Measurements from ENCODE around the gene TXK. TPM values are rescaled to one million over a fixed set of nuclear protein-coding genes. Genes with fewer than 3 reads are reported as not detected.

The TXK gene
- total RNA-seq, 1 experiment from 2014 or later = 1.7 TPM

GRCh38 chr4:48120132-48120531 lies 13.9 kb downstream of the TXK start:
- Histone ChIP-seq H3K79me2 (ENCODE audit: insufficient read depth, low read length) (no peaks in the 10 kb centered on the region), H3K9me2 (ENCODE audit: insufficient read depth) (no peaks in the 10 kb centered on the region), H3K4me1 (ENCODE audit: control insufficient read depth in 1 of 2, insufficient read depth in 2 of 2, low read length in 2 of 2) (no peaks in the 10 kb centered on the region), H3K4me3 (replicated peaks in 1 of 2; ENCODE audit: low read depth in 1 of 2, low read length in 2 of 2) (no peak overlapping the region), H3K9me3 (ENCODE audit: control insufficient read depth in 1 of 2, insufficient read depth in 1 of 2, low read depth in 1 of 2, low read length in 2 of 2) (no peaks in the 10 kb centered on the region), H3K9ac (ENCODE audit: low read length) (no peak overlapping the region), H3K4me2 (ENCODE audit: low read length) (no peak overlapping the region), H3K36me3 (ENCODE audit: control insufficient read depth in 1 of 2, insufficient read depth in 2 of 2, low read length in 2 of 2) (no peaks in the 10 kb centered on the region), H3K27ac (ENCODE audit: low read depth, low read length) (no peak overlapping the region), H2AFZ (ENCODE audit: low read depth, low read length, poor library complexity, severe bottlenecking) (no peak overlapping the region), H3K27me3 (ENCODE audit: insufficient read depth, low read length) (no peaks in the 10 kb centered on the region), H4K20me1 (ENCODE audit: insufficient read depth) (no peaks in the 10 kb centered on the region)
- TF ChIP-seq EZH2 (IDR thresholded peaks at IDR 0.05) (no peak), SP1 (IDR thresholded peaks at IDR 0.05; ENCODE audit: low read depth) (no peak), POLR2A (IDR thresholded peaks at IDR 0.05; ENCODE audit: borderline replicate concordance, extremely low read depth, insufficient read depth, insufficient read length) (no peak), CBX3 (IDR thresholded peaks at IDR 0.05; ENCODE audit: low read depth) (no peak), ZFX (IDR thresholded peaks at IDR 0.05) (no peak), TCF7L2 (IDR thresholded peaks at IDR 0.05; ENCODE audit: borderline replicate concordance, extremely low read depth, insufficient read depth, insufficient read length) (no peak), FOSL1 (IDR thresholded peaks at IDR 0.05; ENCODE audit: low read depth) (no peak), CEBPB (IDR thresholded peaks at IDR 0.05; ENCODE audit: low read depth) (no peak), MAX (IDR thresholded peaks at IDR 0.05) (no peak), SIN3A (IDR thresholded peaks at IDR 0.05; ENCODE audit: low read depth) (no peak), ATF3 (IDR thresholded peaks at IDR 0.05) (no peak), SRF (IDR thresholded peaks at IDR 0.05; ENCODE audit: low read depth) (no peak), RAD21 (IDR thresholded peaks at IDR 0.05; ENCODE audit: low read depth) (no peak)
- TF ChIP-seq, protein P1, sequence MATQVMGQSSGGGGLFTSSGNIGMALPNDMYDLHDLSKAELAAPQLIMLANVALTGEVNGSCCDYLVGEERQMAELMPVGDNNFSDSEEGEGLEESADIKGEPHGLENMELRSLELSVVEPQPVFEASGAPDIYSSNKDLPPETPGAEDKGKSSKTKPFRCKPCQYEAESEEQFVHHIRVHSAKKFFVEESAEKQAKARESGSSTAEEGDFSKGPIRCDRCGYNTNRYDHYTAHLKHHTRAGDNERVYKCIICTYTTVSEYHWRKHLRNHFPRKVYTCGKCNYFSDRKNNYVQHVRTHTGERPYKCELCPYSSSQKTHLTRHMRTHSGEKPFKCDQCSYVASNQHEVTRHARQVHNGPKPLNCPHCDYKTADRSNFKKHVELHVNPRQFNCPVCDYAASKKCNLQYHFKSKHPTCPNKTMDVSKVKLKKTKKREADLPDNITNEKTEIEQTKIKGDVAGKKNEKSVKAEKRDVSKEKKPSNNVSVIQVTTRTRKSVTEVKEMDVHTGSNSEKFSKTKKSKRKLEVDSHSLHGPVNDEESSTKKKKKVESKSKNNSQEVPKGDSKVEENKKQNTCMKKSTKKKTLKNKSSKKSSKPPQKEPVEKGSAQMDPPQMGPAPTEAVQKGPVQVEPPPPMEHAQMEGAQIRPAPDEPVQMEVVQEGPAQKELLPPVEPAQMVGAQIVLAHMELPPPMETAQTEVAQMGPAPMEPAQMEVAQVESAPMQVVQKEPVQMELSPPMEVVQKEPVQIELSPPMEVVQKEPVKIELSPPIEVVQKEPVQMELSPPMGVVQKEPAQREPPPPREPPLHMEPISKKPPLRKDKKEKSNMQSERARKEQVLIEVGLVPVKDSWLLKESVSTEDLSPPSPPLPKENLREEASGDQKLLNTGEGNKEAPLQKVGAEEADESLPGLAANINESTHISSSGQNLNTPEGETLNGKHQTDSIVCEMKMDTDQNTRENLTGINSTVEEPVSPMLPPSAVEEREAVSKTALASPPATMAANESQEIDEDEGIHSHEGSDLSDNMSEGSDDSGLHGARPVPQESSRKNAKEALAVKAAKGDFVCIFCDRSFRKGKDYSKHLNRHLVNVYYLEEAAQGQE (IDR thresholded peaks at IDR 0.05; ENCODE audit: low read depth) = no peak
- ATAC-seq (no peak), DNase-seq (ENCODE audit: low read depth, low spot score) (no peak)
- POLR2A ChIA-PET = no interaction called here
- RAD21 ChIA-PET (ENCODE audit: low non-redundant PET in 1 of 2, low total read pairs in 2 of 2, uncharacterized antibody in 2 of 2, unreplicated experiment in 2 of 2) = no interaction called here
- intact Hi-C loops (cut with micrococcal nuclease) = no loop called here
- CTCF ChIA-PET = no interaction called here
- BruUV-seq (replicated peaks) = no TSS peak

Data from HCT116 (cell line).